NCI-H526 (cell line): ENCODE results near the gene EPDR1.
"Not testable (repeated sequence)": the region's sequence is repeated elsewhere in the genome, so short reads cannot be mapped to it uniquely, and the experiment has no call there.

ENCODE experiments used
- DNase-seq, 2 experiments: peaks; one replicate each; lab custom pipeline; 2025; lab: John Stamatoyannopoulos, UW

Gene EPDR1

GRCh38 chr7:37928878-37929277 lies 8.4 kb downstream of the EPDR1 start:
- DNase-seq = no peak

- DNase-seq = no peak
Measured at GRCh38 chr7:37930226-37930948, 9.9 kb downstream of the EPDR1 start.

- DNase-seq = no peak
Measured at GRCh38 chr7:37932543-37932942, 12.1 kb downstream of the EPDR1 start.

- no peak for DNase-seq
Measured at GRCh38 chr7:37933018-37933566, 12.7 kb downstream of the EPDR1 start.

- DNase-seq = peak; percentile 29 to 74
Measured at GRCh38 chr7:37942934-37943610, 22.6 kb downstream of the EPDR1 start.

- DNase-seq = peak; percentile 74 to 78
Measured at GRCh38 chr7:37943905-37944736, 23.7 kb downstream of the EPDR1 start.

GRCh38 chr7:37944737-37945054 lies 24.3 kb downstream of the EPDR1 start:
- no peak for DNase-seq

- no peak for DNase-seq
Measured at GRCh38 chr7:37945336-37945735, 24.9 kb downstream of the EPDR1 start.

GRCh38 chr7:37947138-37947940 lies 26.9 kb downstream of the EPDR1 start:
- DNase-seq = no peak

- DNase-seq = no peak
Measured at GRCh38 chr7:37947941-37948210, 27.4 kb downstream of the EPDR1 start.

GRCh38 chr7:37952240-37952639 lies 31.8 kb downstream of the EPDR1 start:
- no peak for DNase-seq

- DNase-seq = not testable (repeated sequence)
Measured at GRCh38 chr7:37954217-37954616, 33.8 kb downstream of the EPDR1 start.

GRCh38 chr7:37956791-37957190 lies 36.4 kb downstream of the EPDR1 start:
- DNase-seq = no peak

- no peak for DNase-seq
Measured at GRCh38 chr7:37957221-37957970, 37.0 kb downstream of the EPDR1 start.

GRCh38 chr7:37960483-37960882 lies 40.0 kb downstream of the EPDR1 start:
- DNase-seq = no peak

- no peak for DNase-seq
Measured at GRCh38 chr7:37961251-37961650, 40.8 kb downstream of the EPDR1 start.

GRCh38 chr7:37964196-37964595 lies 43.8 kb downstream of the EPDR1 start:
- no peak for DNase-seq

- no peak for DNase-seq
Measured at GRCh38 chr7:37970211-37970610, 49.8 kb downstream of the EPDR1 start.

- no peak for DNase-seq
Measured at GRCh38 chr7:37971491-37971890, 51.1 kb downstream of the EPDR1 start.

- no peak for DNase-seq
Measured at GRCh38 chr7:37973915-37974314, 53.5 kb downstream of the EPDR1 start.

- no peak for DNase-seq
Measured at GRCh38 chr7:37974711-37975110, 54.3 kb downstream of the EPDR1 start.
